AG04450 (cell line): ENCODE results near the gene G6PC3. TPM values are rescaled to one million over a fixed set of nuclear protein-coding genes. Genes with fewer than 3 reads are reported as not detected.
"Not testable (repeated sequence)": the region's sequence is repeated elsewhere in the genome, so short reads cannot be mapped to it uniquely, and the experiment has no call there.

ENCODE experiments used
- CTCF ChIA-PET: fragments of 300-600, 350-600 bp; formaldehyde crosslinking; extraction: SDS; loops from one replicate; lab custom pipeline; 2022; ENCODE audit warnings: antibody characterized with exemption, inconsistent platforms; lab: Charles Lee
- POLR2A ChIA-PET: fragments of 350-600 bp; formaldehyde crosslinking; extraction: SDS; loops from one replicate; lab custom pipeline; 2021; ENCODE audit warnings: antibody characterized with exemption, inconsistent platforms; lab: Yijun Ruan, JAX
- DNase-seq: peaks from one replicate; pipeline ENCODE4 v3.0.0-alpha.2; 2011; ENCODE audit warnings: low read depth, low spot score
- H3K27ac ChIP-seq: one replicate; pipeline ENCODE4 v1.5.1; 2012; ENCODE audit warnings: low read depth, low read length, control low read depth
- H3K27me3 ChIP-seq: one replicate; pipeline ENCODE4 v1.6.0; 2012; ENCODE audit warnings: low read length; ENCODE audit not compliant: control insufficient read depth, insufficient read depth
- H3K4me3 ChIP-seq: 2 replicates; pipeline ENCODE4 v1.5.1; 2011; ENCODE audit warnings: mild to moderate bottlenecking, low read depth, low read length, control low read depth
- H3K9me3 ChIP-seq: 2 replicates; pipeline ENCODE4 v1.5.1; 2012; ENCODE audit warnings: low read length; ENCODE audit not compliant: control insufficient read depth, insufficient read depth
- CTCF ChIP-seq: IDR thresholded peaks from 2 replicates; pipeline ENCODE4 v1.5.1; 2011; ENCODE audit warnings: low read depth, low read length, control low read depth, inconsistent platforms
- polyA plus RNA-seq: library from polyadenylated mRNA; depleted of rRNA; stranded (reverse); fragments of >200 nt; gene quantifications from 2 replicates; pipeline ENCODE4 v1.2.3, GENCODE V29; 2011

The G6PC3 gene
- polyA plus RNA-seq, 1 experiment = 69.8 TPM

- no peak overlapping the region for H3K27ac ChIP-seq
- no peak for TF ChIP-seq CTCF
- no peaks in the 10 kb centered on the region; the same call in 1 of the 2 replicates for H3K9me3 ChIP-seq
- POLR2A ChIA-PET = no interaction called here
- CTCF ChIA-PET = interaction anchor here (2.3 kb wide), 1 partner anchor 16 kb away, joined by 6 read pairs; no protein-coding TSS in a partner anchor
- DNase-seq = no peak
- no peak overlapping the region for H3K4me3 ChIP-seq
- no peaks in the 10 kb centered on the region for H3K27me3 ChIP-seq
Measured at GRCh38 chr17:44024853-44025252, 45.7 kb upstream of the G6PC3 start.

GRCh38 chr17:44029736-44030135 is 40.8 kb upstream of the G6PC3 start:
- DNase-seq = no peak
- Histone ChIP-seq H3K9me3 (no peaks in the 10 kb centered on the region), H3K27ac (no peak overlapping the region), H3K4me3 (no peak overlapping the region), H3K27me3 (no peaks in the 10 kb centered on the region)
- ChIA-PET POLR2A (no interaction called here), CTCF (interaction anchor here (4.1 kb wide), 1 partner anchor 12 kb away, joined by 24 read pairs; no protein-coding TSS in a partner anchor)
- TF ChIP-seq CTCF = no peak

GRCh38 chr17:44030482-44030881 is 40.1 kb upstream of the G6PC3 start:
- Histone ChIP-seq H3K4me3 (no peak overlapping the region), H3K9me3 (no peaks in the 10 kb centered on the region), H3K27ac (no peak overlapping the region), H3K27me3 (no peaks in the 10 kb centered on the region)
- DNase-seq = no peak
- ChIA-PET POLR2A (no interaction called here), CTCF (interaction anchor here (4.1 kb wide), 1 partner anchor 11 kb away, joined by 24 read pairs; no protein-coding TSS in a partner anchor)
- TF ChIP-seq CTCF = no peak

- H3K4me3 ChIP-seq = no peak overlapping the region
- H3K9me3 ChIP-seq = no peaks in the 10 kb centered on the region
- TF ChIP-seq CTCF = no peak
- ChIA-PET POLR2A (interaction anchor here (1.1 kb wide), 1 partner anchor 10 kb away, joined by 3 read pairs; no protein-coding TSS in a partner anchor), CTCF (interaction anchor here (0.6 to 1.4 kb wide), 2 partner anchors 28 to 82 kb away, joined by 3 to 4 read pairs; no protein-coding TSS in a partner anchor)
- no peak for DNase-seq
- no peaks in the 10 kb centered on the region for H3K27me3 ChIP-seq
- no peak overlapping the region for H3K27ac ChIP-seq
Measured at GRCh38 chr17:44033861-44034408, 36.6 kb upstream of the G6PC3 start.

- DNase-seq, POLR2A ChIA-PET, H3K27ac ChIP-seq, H3K4me3 ChIP-seq, H3K27me3 ChIP-seq, H3K9me3 ChIP-seq, CTCF ChIA-PET: not testable (repeated sequence)
Measured at GRCh38 chr17:44034688-44035087, 35.8 kb upstream of the G6PC3 start.
